Parathyroid adenoma (tissue), 2 donors: Measurements from ENCODE around the gene HSD17B8.
A peak's percentile ranks its signal among the peaks of the same experiment; 100 is the strongest.

Experiments
- H2AFZ ChIP-seq: fragments of 300-600 bp; sonication (generic); one replicate; pipeline ENCODE4 v1.7.0; 2017; ENCODE audit warnings: antibody characterized with exemption, mild to moderate bottlenecking
- H3K27ac ChIP-seq: fragments of 300-600 bp; sonication (generic); one replicate; pipeline ENCODE4 v1.7.0; 2017
- H3K27me3 ChIP-seq: fragments of 300-600 bp; sonication (generic); one replicate; pipeline ENCODE4 v1.7.0; 2017; ENCODE audit warnings: low read length; ENCODE audit not compliant: control insufficient read depth, insufficient read depth
- H3K36me3 ChIP-seq: fragments of 300-600 bp; sonication (generic); one replicate; pipeline ENCODE4 v1.7.0; 2017; ENCODE audit warnings: low read length; ENCODE audit not compliant: control insufficient read depth, insufficient read depth
- H3K4me1 ChIP-seq: fragments of 300-600 bp; sonication (generic); one replicate; pipeline ENCODE4 v1.7.0; 2017; ENCODE audit warnings: control low read depth
- H3K4me2 ChIP-seq: fragments of 300-600 bp; sonication (generic); one replicate; pipeline ENCODE4 v1.7.0; 2017; ENCODE audit warnings: low read length
- H3K4me3 ChIP-seq: fragments of 300-600 bp; sonication (generic); one replicate; pipeline ENCODE4 v1.7.0; 2017; ENCODE audit warnings: low read depth, low read length
- H3K79me2 ChIP-seq: fragments of 300-600 bp; sonication (generic); one replicate; pipeline ENCODE4 v1.7.0; 2017; ENCODE audit warnings: control low read depth
- H3K9ac ChIP-seq: fragments of 300-600 bp; sonication (generic); one replicate; pipeline ENCODE4 v1.7.0; 2017; ENCODE audit warnings: mild to moderate bottlenecking
- H3K9me3 ChIP-seq: fragments of 300-600 bp; sonication (generic); one replicate; pipeline ENCODE4 v1.7.0; 2017; ENCODE audit warnings: low read length; ENCODE audit not compliant: control insufficient read depth
- CTCF ChIP-seq: fragments of 300-600 bp; sonication (generic); IDR thresholded peaks from one replicate; pipeline ENCODE4 v1.7.0; 2017; ENCODE audit warnings: antibody characterized with exemption, mild to moderate bottlenecking
- donor health status: primary hyperparathyroidism.

HSD17B8 gene

GRCh38 chr6:33200219-33201146 is 4.0 kb upstream of the HSD17B8 start, which contains the start of the genes RXRB and SLC39A7:
TSS of gene RXRB (minus strand) at chr6:33200665. CDS start at chr6:33200476, 189 bp downstream.
TSS of gene SLC39A7 (plus strand) at chr6:33200867. CDS start at chr6:33201246, 379 bp downstream.
- Histone ChIP-seq H3K27me3 (no peaks in the 10 kb centered on the region), H3K79me2 (peaks cover 36% of the 10 kb centered on the region), H3K4me3 (peak within 1 kb of the TSS; percentile 81), H3K9me3 (no peaks in the 10 kb centered on the region), H3K4me1 (peaks cover 28% of the 10 kb centered on the region), H3K9ac (peak within 1 kb of the TSS; percentile 98), H3K36me3 (no peaks in the 10 kb centered on the region), H3K27ac (peak within 1 kb of the TSS; percentile 100), H2AFZ (peak within 1 kb of the TSS; percentile 98), H3K4me2 (peak within 1 kb of the TSS; percentile 83)
- no peak for TF ChIP-seq CTCF

GRCh38 chr6:33201147-33201545 is 3.3 kb upstream of the HSD17B8 start:
- H3K79me2 ChIP-seq, result peaks cover 36% of the 10 kb centered on the region
- peak overlapping the region; percentile 58 for H3K9ac ChIP-seq
- peaks cover 34% of the 10 kb centered on the region for H3K4me1 ChIP-seq
- H3K4me2 ChIP-seq, result peak overlapping the region; percentile 83
- no peaks in the 10 kb centered on the region for H3K36me3 ChIP-seq
- no peaks in the 10 kb centered on the region for H3K27me3 ChIP-seq
- H2AFZ ChIP-seq, result peak overlapping the region; percentile 98
- H3K4me3 ChIP-seq, result peak overlapping the region; percentile 81
- no peaks in the 10 kb centered on the region for H3K9me3 ChIP-seq
- no peak for TF ChIP-seq CTCF
- H3K27ac ChIP-seq, result peak overlapping the region; percentile 100

- peak overlapping the region; percentile 83 for H3K4me2 ChIP-seq
- peaks cover 36% of the 10 kb centered on the region for H3K79me2 ChIP-seq
- H3K27ac ChIP-seq, result no peak overlapping the region
- H3K27me3 ChIP-seq, result no peaks in the 10 kb centered on the region
- H3K4me1 ChIP-seq, result peaks cover 35% of the 10 kb centered on the region
- TF ChIP-seq CTCF, result no peak
- no peak overlapping the region for H3K9ac ChIP-seq
- no peak overlapping the region for H2AFZ ChIP-seq
- H3K4me3 ChIP-seq, result peak overlapping the region; percentile 81
- H3K9me3 ChIP-seq, result no peaks in the 10 kb centered on the region
- H3K36me3 ChIP-seq, result no peaks in the 10 kb centered on the region
These were observed 2.5 kb upstream of the HSD17B8 start for GRCh38 chr6:33201935-33202334.

- Histone ChIP-seq H3K27me3 (no peaks in the 10 kb centered on the region), H3K4me2 (no peak overlapping the region), H3K9me3 (no peaks in the 10 kb centered on the region), H3K27ac (no peak overlapping the region), H2AFZ (no peak overlapping the region), H3K9ac (no peak overlapping the region), H3K79me2 (peaks cover 36% of the 10 kb centered on the region), H3K36me3 (no peaks in the 10 kb centered on the region), H3K4me3 (no peak overlapping the region), H3K4me1 (peaks cover 29% of the 10 kb centered on the region)
- no peak for TF ChIP-seq CTCF
These were observed 1.7 kb upstream of the HSD17B8 start for GRCh38 chr6:33202799-33203198.
